ENCODE data around the gene OR4D5.

GRCh38 chr11:123945132-123945531 lies 5.7 kb downstream of the OR4D5 start:
- TF ChIP-seq MAX (IDR thresholded peaks at IDR 0.05; ENCODE audit: low read depth, low read length) (no peak), POLR2A (IDR thresholded peaks at IDR 0.05; ENCODE audit: extremely low read depth, insufficient read length) (no peak)

Measured in NB4 (cell line).